ENCODE results near the gene ATF4.

ATF4 gene

GRCh38 chr22:39528681-39529486, 8.5 kb downstream of the ATF4 start:
- peak; percentile 72 to 76 for DNase-seq (ENCODE audit: low read depth in 2 of 2)

GRCh38 chr22:39529487-39529851, 9.1 kb downstream of the ATF4 start:
- no peak for DNase-seq (ENCODE audit: low read depth in 2 of 2)

GRCh38 chr22:39530116-39530515, 9.8 kb downstream of the ATF4 start:
- DNase-seq (ENCODE audit: low read depth in 2 of 2), result no peak

GRCh38 chr22:39530692-39531331, 10.4 kb downstream of the ATF4 start:
- no peak for DNase-seq (ENCODE audit: low read depth in 2 of 2)

- DNase-seq (ENCODE audit: low read depth in 2 of 2), result peak; percentile 98 to 99
Observed at GRCh38 chr22:39532215-39533073, 12.1 kb downstream of the ATF4 start, which contains the start of gene RPS19BP1. TSS of gene RPS19BP1 (minus strand) at chr22:39532748. CDS start at chr22:39532738, 10 bp downstream.

GRCh38 chr22:39534092-39534506, 13.7 kb downstream of the ATF4 start:
- DNase-seq (ENCODE audit: low read depth in 2 of 2), result no peak

- peak in 1 of 2 experiments; percentile 38 for DNase-seq (ENCODE audit: low read depth in 2 of 2)
Observed at GRCh38 chr22:39534591-39535356, 14.4 kb downstream of the ATF4 start.

GRCh38 chr22:39535357-39535725, 15.0 kb downstream of the ATF4 start:
- DNase-seq (ENCODE audit: low read depth in 2 of 2), result no peak

- DNase-seq (ENCODE audit: low read depth in 2 of 2), result no peak
Observed at GRCh38 chr22:39535831-39536449, 15.6 kb downstream of the ATF4 start.

- DNase-seq (ENCODE audit: low read depth in 2 of 2), result no peak
Observed at GRCh38 chr22:39536711-39537110, 16.3 kb downstream of the ATF4 start.

GRCh38 chr22:39537975-39538374, 17.6 kb downstream of the ATF4 start:
- DNase-seq (ENCODE audit: low read depth in 2 of 2), result no peak

- DNase-seq (ENCODE audit: low read depth in 2 of 2), result no peak
Observed at GRCh38 chr22:39543095-39543494, 22.7 kb downstream of the ATF4 start.

- no peak for DNase-seq (ENCODE audit: low read depth in 2 of 2)
Observed at GRCh38 chr22:39545386-39546365, 25.3 kb downstream of the ATF4 start.

GRCh38 chr22:39546889-39547586, 26.7 kb downstream of the ATF4 start:
- DNase-seq (ENCODE audit: low read depth in 2 of 2), result no peak

- DNase-seq (ENCODE audit: low read depth in 2 of 2), result no peak
Observed at GRCh38 chr22:39547587-39547947, 27.2 kb downstream of the ATF4 start.

- DNase-seq (ENCODE audit: low read depth in 2 of 2), result no peak
Observed at GRCh38 chr22:39553429-39553828, 33.1 kb downstream of the ATF4 start.

- no peak for DNase-seq (ENCODE audit: low read depth in 2 of 2)
Observed at GRCh38 chr22:39554151-39554550, 33.8 kb downstream of the ATF4 start.

- DNase-seq (ENCODE audit: low read depth in 2 of 2), result no peak
Observed at GRCh38 chr22:39556970-39557841, 36.8 kb downstream of the ATF4 start.

All from fibroblast of skin of left quadriceps (primary cell).